ENCODE data around the gene NEURL4.

- TF ChIP-seq POLR2A (IDR thresholded peaks at IDR 0.05) (no peak), CTCF (IDR thresholded peaks at IDR 0.05) (no peak), EP300 (IDR thresholded peaks at IDR 0.05) (no peak)
Observed at GRCh38 chr17:7317161-7317803, 11.9 kb downstream of the NEURL4 start.
